Colon (tissue), 2 donors: ENCODE measurements around the gene ZNF331.
A peak's percentile ranks its signal among the peaks of the same experiment; 100 is the strongest.

Source experiments
- FAIRE-seq: peaks from 2 replicates; lab custom pipeline; 2012; peaks lifted over from hg19 to GRCh38; lab: Jason Lieb, UNC
- donor health status: control.
- donor health status: control.

ZNF331 gene

GRCh38 chr19:53520547-53521372, 17.2 kb upstream of the ZNF331 start:
- FAIRE-seq, result peak; percentile 66

- no peak for FAIRE-seq
Measured at GRCh38 chr19:53521373-53522202, 16.4 kb upstream of the ZNF331 start.

DNA sequence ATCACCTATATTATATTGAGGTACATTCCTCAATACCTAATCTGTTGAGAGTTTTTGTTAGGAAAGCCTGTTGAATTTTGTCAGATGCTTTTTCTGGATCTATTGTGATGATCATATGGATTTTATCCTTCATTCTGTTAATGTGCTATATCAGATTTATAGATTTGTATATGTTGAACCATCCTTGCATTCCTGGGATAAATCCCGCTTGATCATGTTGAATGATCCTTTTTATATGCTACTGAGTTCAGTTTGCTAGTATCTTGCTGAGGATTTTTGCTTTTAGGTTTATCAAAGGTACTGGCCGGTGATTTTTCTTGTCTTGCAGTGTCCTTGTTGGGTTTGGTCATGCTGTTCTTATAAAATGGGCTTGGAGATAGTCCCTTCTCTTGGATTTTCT, 12.0 kb upstream of the ZNF331 start:
- FAIRE-seq, result no peak

DNA sequence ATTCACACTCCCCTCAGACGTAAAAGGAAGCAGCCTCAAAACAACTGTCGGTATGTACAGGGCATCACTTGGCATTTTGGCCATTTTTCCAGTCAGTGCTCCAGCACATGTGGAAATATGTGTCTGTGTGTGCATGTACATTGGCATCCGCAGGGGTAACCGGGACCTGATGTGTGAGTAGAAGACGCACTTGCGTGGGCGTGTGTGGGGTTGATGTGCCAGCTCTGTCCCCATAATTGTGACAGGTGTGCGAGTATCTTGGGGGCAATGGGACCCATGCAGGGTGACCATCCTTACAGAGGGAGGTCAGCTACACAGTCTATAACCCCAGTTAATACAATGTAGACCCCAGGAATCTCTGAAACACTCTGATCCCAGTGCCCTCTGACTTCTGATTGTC, 7.3 kb upstream of the ZNF331 start:
- no peak for FAIRE-seq

DNA sequence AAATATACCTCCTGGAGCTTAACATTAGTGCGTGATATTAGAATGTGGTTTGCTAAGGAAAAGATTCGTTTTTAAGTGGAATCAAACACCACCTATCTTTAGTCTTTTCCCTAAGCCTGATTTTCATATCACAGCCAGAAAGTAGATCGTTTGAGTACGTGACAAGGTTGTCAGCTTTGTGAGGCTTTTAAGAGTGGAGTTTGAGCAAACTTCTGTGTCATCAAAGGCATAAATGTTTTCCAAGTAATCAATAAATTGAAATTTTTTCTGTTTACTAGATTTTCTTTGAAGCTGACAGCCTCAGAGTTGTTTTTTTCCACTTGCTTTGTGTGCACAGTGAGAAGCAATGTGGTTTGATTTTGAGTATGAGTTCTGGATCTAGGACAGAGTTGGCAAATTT, 6.5 kb upstream of the ZNF331 start:
- FAIRE-seq, result no peak

DNA sequence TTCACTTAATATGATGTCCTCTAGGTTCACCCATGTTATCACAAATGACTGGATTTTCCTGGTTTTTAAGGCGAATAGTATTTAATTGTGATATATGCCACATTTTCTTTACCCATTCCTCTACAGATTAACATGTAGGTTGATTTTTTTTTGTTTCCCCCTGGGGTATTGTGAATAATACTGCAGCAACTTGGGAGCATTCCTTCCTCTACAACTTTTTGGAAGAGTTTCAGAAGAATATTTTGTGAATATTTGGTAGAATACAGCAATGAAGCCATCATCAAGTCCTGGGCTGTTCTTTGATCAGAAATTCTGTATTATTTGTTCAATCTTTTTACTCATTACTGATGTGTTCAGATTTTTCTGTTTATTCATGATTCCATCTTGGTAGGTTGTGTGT, 5.6 kb upstream of the ZNF331 start:
- no peak for FAIRE-seq

GRCh38 chr19:53536225-53536548, 1.8 kb upstream of the ZNF331 start:
- FAIRE-seq, result no peak

- no peak for FAIRE-seq
Measured at GRCh38 chr19:53537121-53537520, 824 bp upstream of the ZNF331 start.

DNA sequence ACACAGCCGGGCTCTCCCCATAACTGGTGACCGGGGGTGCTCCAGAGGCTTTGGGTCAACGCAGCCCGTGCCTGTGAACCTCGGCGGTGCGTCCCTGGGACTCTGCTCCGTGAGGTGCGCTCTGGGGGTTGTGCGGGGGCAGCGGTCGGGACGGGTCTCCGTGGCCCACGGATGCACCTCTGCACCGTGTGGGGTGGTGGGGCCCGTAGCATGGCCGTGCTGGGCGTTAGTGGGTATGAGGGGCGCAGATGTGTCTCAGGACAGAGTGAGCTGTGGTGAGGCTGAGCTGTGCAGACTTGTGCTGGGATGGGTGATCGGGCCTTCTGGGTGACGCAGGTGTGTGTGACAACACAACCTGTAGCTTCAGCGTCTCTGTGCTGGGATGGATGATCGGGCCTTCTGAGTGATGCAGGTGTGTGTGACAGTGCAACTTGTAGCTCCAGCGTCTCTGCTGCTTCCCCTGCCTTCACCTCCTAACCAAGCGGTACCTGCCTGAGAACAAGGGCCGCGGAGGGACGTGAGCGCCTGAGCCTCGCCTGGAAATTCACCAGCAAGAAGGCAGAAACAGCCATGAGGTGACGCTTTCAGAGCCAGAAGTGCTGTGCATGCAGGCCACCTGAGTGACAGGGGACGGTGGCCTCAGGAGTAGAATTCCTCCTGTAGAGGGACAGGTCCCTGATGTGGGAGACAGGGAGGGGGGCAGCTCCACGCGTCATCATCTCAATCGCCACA, 599 bp downstream of the ZNF331 start:
- FAIRE-seq, result no peak

GRCh38 chr19:53540091-53540490, 2.1 kb downstream of the ZNF331 start:
- FAIRE-seq, result no peak

- no peak for FAIRE-seq
Measured at GRCh38 chr19:53541971-53542370, 4.0 kb downstream of the ZNF331 start.

GRCh38 chr19:53545271-53546065, 7.5 kb downstream of the ZNF331 start:
- FAIRE-seq, result no peak

- FAIRE-seq, result no peak
Measured at GRCh38 chr19:53546758-53547513, 9.0 kb downstream of the ZNF331 start.

- FAIRE-seq, result no peak
Measured at GRCh38 chr19:53549340-53549739, 11.4 kb downstream of the ZNF331 start.

DNA sequence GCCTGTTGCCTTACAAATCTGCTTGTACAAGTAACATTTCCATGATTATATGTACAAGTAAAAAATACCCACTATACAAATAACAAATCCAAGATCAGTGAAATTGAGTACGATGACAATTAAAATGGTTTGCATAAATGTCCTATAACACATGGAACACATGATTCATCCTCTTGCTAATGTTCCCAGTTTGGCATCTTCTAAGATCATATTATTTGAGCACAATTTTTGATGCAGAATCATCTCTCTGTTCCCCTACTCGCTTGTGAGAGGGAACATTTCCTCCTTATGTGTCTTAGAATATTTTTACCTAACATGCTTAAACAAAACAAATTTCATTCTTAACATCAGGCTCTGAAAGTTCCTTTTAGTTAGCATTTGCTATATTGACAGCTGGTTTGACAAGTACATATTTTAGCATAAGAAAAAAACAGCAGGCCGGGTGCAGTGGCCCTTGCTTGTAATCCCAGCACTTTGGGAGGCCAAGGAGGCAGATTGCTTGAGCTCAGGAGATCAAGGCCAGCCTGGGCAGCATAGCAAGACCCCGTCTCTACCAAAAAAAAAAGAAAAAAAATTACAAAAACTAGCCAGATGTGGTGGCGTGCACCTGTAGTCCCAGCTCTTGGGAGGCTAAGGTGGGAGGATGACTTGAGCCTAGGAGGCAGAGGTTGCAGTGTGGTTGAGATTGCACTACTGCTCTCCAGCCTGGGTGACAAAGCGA, 14.2 kb downstream of the ZNF331 start:
- no peak for FAIRE-seq

DNA sequence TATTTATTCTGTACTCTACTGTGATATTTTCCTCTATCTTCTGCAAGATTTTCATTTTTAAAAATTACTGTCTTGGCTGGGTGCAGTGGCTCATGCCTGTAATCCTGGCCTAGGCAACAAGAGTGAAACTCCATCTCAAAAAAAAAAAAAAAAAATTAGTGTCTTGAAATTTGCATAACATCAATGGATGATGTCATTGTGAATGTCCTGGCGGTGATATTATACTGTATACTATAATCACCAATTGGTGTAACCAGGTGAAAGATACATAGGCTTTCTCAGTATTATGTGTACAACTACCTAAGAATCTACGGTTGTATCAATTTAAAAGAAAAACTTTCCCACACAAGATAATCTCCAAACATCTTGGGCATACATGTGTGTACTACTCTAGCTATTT, 15.2 kb downstream of the ZNF331 start:
- no peak for FAIRE-seq

GRCh38 chr19:53553865-53554791, 16.2 kb downstream of the ZNF331 start:
- no peak for FAIRE-seq

DNA sequence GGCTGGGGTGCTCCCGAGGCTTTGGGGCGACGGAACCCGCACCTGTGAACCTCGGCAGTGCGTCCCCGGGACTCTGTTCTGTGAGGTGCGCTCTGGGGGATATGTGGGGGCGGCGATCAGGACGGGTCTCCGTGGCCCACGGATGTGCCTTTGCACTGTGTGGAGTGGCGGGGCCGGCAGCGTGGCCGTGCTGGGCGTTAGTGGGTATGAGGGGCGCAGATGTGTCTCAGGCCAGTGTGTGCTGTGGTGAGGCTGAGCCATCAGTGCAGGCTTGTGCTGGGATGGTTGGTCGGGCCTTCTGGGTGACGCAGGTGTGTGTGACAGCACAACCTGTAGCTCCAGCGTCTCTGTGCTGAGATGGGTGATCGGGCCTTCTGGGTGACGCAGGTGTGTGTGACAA, 16.9 kb downstream of the ZNF331 start:
- no peak for FAIRE-seq

- FAIRE-seq, result no peak
Measured at GRCh38 chr19:53555352-53555751, 17.4 kb downstream of the ZNF331 start.

- FAIRE-seq, result no peak
Measured at GRCh38 chr19:53571339-53571738, 33.4 kb downstream of the ZNF331 start.
